ENCODE results near the gene CLTA.

Gene CLTA

DNA sequence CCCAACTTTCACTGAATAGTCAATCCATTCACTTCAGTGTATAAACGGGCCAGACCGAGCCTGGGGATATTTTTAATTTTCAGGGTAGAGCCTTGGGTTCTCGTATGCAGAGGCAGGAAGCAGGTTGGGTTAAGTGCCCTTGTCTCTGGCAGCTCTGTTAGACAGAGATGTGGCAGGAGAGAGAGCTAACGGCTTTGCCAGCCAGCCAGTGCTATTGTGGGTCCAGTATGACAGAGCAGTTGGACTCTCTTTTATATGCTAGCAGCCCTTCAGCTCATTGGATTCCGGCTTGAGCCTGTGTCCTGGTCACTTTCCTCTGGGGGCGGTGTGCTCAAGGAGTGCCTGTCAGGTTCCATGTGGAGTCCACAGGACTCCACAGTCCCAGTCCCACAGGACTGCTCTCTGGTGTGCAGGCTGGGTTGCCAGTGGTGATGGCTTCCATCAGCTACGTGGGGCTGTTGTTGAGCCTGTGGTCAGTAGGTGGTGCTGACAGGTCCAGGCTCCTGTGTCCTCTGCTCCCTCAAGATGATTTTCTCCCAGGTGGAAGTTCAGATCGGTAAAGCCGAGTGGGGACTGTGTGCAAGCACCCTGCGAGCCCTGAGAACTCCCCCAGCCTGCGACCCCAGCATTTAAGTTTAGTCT lies 14.3 kb downstream of the CLTA start:
- H3K4me3 ChIP-seq (ENCODE audit: control insufficient read depth, low read depth, low read length) = no peak overlapping the region
- no peak for DNase-seq (ENCODE audit: low read depth)
- TF ChIP-seq, protein P1, sequence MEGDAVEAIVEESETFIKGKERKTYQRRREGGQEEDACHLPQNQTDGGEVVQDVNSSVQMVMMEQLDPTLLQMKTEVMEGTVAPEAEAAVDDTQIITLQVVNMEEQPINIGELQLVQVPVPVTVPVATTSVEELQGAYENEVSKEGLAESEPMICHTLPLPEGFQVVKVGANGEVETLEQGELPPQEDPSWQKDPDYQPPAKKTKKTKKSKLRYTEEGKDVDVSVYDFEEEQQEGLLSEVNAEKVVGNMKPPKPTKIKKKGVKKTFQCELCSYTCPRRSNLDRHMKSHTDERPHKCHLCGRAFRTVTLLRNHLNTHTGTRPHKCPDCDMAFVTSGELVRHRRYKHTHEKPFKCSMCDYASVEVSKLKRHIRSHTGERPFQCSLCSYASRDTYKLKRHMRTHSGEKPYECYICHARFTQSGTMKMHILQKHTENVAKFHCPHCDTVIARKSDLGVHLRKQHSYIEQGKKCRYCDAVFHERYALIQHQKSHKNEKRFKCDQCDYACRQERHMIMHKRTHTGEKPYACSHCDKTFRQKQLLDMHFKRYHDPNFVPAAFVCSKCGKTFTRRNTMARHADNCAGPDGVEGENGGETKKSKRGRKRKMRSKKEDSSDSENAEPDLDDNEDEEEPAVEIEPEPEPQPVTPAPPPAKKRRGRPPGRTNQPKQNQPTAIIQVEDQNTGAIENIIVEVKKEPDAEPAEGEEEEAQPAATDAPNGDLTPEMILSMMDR (conservative IDR thresholded peaks at IDR 0.05; ENCODE audit: control insufficient read depth, insufficient read depth, low read depth, low read length) = peak; percentile 23

DNA sequence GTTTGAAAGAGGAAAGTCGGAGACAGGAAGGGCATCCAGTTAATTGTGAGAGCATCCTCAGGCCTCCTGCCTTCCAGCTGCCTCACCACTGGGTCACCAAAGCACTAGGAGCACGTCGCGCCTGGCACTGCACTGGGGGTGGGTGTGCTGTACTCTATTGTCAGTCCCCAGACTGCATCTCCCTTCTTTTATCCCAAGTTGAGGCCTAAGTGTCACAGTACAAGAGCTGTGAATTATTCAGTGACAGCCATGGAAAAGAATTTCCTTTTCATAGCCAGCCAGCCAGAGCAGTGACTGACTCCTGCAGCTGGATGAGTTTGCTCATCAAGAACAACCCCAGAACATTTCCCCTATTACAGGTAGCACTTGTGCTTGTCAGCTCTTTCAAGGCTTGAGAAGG lies 16.3 kb downstream of the CLTA start:
- H3K4me3 ChIP-seq (ENCODE audit: control insufficient read depth, low read depth, low read length) = no peak overlapping the region
- TF ChIP-seq, protein P1 (conservative IDR thresholded peaks at IDR 0.05; ENCODE audit: control insufficient read depth, insufficient read depth, low read depth, low read length) = no peak
- peak; percentile 55 for DNase-seq (ENCODE audit: low read depth)

DNA sequence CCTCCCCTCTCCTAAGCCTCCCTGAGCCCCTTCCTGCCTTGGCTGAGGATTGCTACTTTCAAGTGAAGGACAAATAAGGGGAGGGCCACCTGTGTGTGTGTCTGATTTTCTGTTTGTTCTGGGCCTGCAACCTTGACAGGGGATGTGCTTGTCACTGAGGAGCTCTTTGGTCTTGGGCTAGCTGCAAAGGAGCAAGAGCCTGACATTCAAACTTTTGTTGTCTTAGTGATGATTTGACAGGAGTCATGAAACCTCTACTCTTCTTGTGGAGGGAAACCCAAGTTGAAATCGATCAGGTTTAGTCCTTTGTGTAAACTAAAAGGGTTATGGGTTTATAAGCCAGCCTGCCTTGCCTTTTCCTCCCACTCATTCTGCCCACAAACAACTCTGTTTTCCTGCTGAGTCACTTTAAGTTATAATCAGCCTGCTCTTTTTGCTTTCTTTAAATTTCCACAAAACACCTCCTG lies 16.9 kb downstream of the CLTA start:
- no peak overlapping the region for H3K4me3 ChIP-seq (ENCODE audit: control insufficient read depth, low read depth, low read length)
- TF ChIP-seq, protein P1 (conservative IDR thresholded peaks at IDR 0.05; ENCODE audit: control insufficient read depth, insufficient read depth, low read depth, low read length) = no peak
- DNase-seq (ENCODE audit: low read depth) = peak; percentile 58

DNA sequence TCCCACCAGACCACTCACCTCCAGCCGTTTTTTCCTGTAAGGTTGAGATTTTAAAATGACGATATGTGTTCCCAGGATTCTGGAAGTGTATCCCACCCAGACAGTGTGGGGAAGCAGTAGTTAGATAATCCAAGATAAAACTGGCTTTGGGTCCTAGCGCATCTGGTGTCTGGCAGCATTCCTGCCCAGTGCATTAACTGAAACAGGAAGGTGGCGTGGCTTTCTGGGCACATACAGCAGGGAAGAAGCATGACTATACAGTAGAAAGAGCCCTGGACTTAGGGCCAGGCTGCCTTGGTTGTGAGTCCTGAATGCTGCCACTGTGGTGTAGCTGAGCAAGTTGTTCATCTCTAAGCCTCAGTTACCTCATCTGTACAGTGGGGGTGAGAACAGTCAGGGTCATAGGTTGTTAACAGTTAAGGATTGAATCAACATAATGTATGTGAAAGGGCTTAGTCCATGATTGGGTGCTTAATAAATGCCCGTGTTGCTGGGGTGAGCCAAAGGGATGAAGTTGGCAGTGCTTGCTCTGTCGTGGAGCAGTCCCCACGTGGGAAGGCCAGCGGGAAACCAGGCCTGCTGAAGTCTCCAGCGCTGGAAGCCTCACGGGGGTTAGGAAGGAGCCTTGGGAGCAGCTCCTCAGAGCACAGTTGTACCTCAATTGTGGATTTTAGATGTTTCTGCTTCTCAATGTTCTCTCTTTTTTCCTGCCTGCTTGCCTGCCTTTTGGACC lies 18.0 kb downstream of the CLTA start:
- DNase-seq (ENCODE audit: low read depth) = peak; percentile 52
- no peak overlapping the region for H3K4me3 ChIP-seq (ENCODE audit: control insufficient read depth, low read depth, low read length)
- TF ChIP-seq, protein P1 (conservative IDR thresholded peaks at IDR 0.05; ENCODE audit: control insufficient read depth, insufficient read depth, low read depth, low read length) = no peak

DNA sequence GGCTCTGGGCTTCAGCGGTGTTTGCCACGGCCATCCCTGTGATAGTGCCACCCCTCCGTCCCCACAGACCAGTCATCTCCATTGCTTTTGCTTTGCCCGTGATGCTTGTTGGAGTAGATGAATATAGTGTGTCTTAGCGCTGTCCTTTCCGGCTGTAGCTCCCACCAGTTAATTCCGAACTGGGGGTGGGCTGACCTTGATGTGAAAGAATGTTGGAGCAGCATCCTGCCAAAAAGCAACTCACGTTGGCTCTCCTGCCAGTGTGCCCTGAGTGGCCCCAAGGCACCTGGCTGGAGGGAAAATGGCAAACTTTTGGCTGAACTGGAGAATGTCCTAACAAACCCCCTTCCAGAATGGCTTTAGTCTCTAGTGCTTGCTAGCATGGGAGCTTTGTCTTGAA lies 20.0 kb downstream of the CLTA start:
- no peak for DNase-seq (ENCODE audit: low read depth)
- H3K4me3 ChIP-seq (ENCODE audit: control insufficient read depth, low read depth, low read length) = no peak overlapping the region
- TF ChIP-seq, protein P1 (conservative IDR thresholded peaks at IDR 0.05; ENCODE audit: control insufficient read depth, insufficient read depth, low read depth, low read length) = no peak

DNA sequence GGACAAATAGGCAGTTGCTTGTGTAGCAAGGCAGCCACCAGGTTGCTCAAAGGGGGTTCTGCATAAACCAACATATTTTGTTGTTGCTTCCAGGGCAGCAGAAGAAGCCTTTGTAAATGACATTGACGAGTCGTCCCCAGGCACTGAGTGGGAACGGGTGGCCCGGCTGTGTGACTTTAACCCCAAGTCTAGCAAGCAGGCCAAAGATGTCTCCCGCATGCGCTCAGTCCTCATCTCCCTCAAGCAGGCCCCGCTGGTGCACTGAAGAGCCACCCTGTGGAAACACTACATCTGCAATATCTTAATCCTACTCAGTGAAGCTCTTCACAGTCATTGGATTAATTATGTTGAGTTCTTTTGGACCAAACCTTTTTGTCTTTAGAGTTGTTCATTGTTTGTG lies 20.8 kb downstream of the CLTA start:
- DNase-seq (ENCODE audit: low read depth) = no peak
- no peak overlapping the region for H3K4me3 ChIP-seq (ENCODE audit: control insufficient read depth, low read depth, low read length)
- TF ChIP-seq, protein P1 (conservative IDR thresholded peaks at IDR 0.05; ENCODE audit: control insufficient read depth, insufficient read depth, low read depth, low read length) = no peak

Measured in fibroblast of mammary gland (primary cell).